HUES48 (cell line): Measurements from ENCODE around the gene TSSK2.
A peak's percentile ranks its signal among the peaks of the same experiment; 100 is the strongest.

Source experiments
- H3K27ac ChIP-seq: one replicate; pipeline ENCODE4 v1.7.0; 2013; ENCODE audit warnings: low read depth, low read length, inconsistent platforms
- H3K27me3 ChIP-seq: 2 replicates; pipeline ENCODE4 v1.6.1; 2013; ENCODE audit warnings: mild to moderate bottlenecking, low read length; ENCODE audit not compliant: control insufficient read depth, insufficient read depth
- H3K36me3 ChIP-seq: 2 replicates; pipeline ENCODE4 v1.6.1; 2013; ENCODE audit warnings: low read length; ENCODE audit not compliant: control insufficient read depth, insufficient read depth
- H3K4me1 ChIP-seq: 2 replicates; pipeline ENCODE4 v1.6.1; 2013; ENCODE audit warnings: mild to moderate bottlenecking, low read length; ENCODE audit not compliant: control insufficient read depth, insufficient read depth
- H3K4me3 ChIP-seq: 2 replicates; pipeline ENCODE4 v1.5.1; 2013; ENCODE audit warnings: mild to moderate bottlenecking, low read depth, low read length
- H3K9ac ChIP-seq: 2 replicates; pipeline ENCODE4 v1.6.1; 2013; ENCODE audit warnings: mild to moderate bottlenecking, low read depth, low read length, moderate library complexity
- H3K9me3 ChIP-seq: 2 replicates; pipeline ENCODE4 v1.6.1; 2013; ENCODE audit warnings: low read length; ENCODE audit not compliant: control insufficient read depth, insufficient read depth

TSSK2 gene

GRCh38 chr22:19174106-19175025 is 43.3 kb downstream of the TSSK2 start:
- H3K27ac ChIP-seq = peak overlapping the region; percentile 84
- H3K4me1 ChIP-seq = peaks cover 38% of the 10 kb centered on the region
- H3K9me3 ChIP-seq = no peaks in the 10 kb centered on the region
- H3K9ac ChIP-seq = 0 out of 2 replicates have a peak overlapping the region, but pooled peaks have one; percentile 34
- 0 out of 2 replicates have a peak overlapping the region, but pooled peaks have one; percentile 2 for H3K4me3 ChIP-seq
- peaks cover 33% of the 10 kb centered on the region for H3K36me3 ChIP-seq
- H3K27me3 ChIP-seq = peaks cover 16% of the 10 kb centered on the region

DNA sequence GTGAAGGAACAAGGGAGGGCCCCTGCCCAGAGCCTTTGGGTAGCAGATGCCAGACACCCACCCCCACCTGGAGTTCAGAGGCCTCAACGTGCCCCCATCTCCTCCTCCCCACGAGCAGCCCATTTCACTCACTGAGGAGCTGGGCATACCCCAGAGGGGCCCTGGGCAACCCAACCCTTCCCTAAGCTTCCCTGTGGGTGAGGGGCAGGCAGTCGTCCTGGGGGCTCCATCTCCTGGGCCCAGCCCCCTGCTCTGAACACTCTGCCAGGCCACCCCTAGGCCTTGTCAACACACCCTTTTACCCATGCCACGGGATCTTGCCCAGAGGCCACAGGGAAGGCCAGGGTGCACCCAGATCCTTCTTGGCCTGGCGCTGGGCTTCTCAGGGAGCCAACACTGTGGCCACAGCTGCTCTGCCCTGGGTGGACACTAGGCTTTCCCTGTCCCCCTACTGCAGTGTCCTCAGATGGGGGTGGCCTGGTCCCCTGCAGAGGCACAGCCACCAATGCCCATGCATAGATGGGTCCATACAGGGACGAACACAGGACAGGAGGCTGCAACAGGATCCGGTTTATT is 44.0 kb downstream of the TSSK2 start:
- Histone ChIP-seq H3K36me3 (peaks cover 33% of the 10 kb centered on the region), H3K9ac (0 out of 2 replicates have a peak overlapping the region, but pooled peaks have one; percentile 34), H3K27me3 (peaks cover 9% of the 10 kb centered on the region), H3K4me1 (peaks cover 33% of the 10 kb centered on the region), H3K4me3 (no peak overlapping the region), H3K9me3 (no peaks in the 10 kb centered on the region), H3K27ac (peak overlapping the region; percentile 84)

GRCh38 chr22:19175602-19176174 is 44.6 kb downstream of the TSSK2 start:
- Histone ChIP-seq H3K4me3 (no peak overlapping the region), H3K9me3 (no peaks in the 10 kb centered on the region), H3K27me3 (peaks cover 3% of the 10 kb centered on the region), H3K27ac (peak overlapping the region; percentile 51), H3K4me1 (peaks cover 32% of the 10 kb centered on the region), H3K9ac (no peak overlapping the region), H3K36me3 (peaks cover 33% of the 10 kb centered on the region)

DNA sequence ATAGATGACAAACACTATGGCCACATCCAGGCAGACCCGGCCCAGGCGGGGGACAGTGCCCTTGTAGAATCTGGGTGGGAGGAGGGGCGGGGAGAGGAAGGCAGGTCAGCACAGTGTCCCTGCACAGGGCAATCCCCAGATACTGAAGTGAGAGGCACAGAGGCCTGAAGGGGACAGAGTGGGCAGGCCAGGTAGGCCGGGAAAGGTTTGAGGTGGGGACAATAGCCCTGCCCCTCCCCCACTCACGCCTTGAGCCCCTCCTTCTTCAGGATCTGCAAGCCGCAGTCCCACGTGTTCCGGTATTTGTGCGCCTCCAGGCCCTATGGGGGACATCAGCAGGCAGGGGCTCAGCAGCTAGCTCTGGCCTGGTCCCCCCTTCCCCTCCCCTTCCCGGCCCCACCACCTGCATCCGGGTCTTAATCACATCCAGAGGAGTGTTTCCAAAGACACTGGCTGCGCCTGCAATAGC is 45.1 kb downstream of the TSSK2 start:
- Histone ChIP-seq H3K4me3 (no peak overlapping the region), H3K9me3 (no peaks in the 10 kb centered on the region), H3K9ac (no peak overlapping the region), H3K27ac (peak overlapping the region; percentile 51), H3K4me1 (peaks cover 29% of the 10 kb centered on the region), H3K36me3 (peaks cover 33% of the 10 kb centered on the region), H3K27me3 (no peaks in the 10 kb centered on the region)

GRCh38 chr22:19176732-19177131 is 45.6 kb downstream of the TSSK2 start:
- peaks cover 29% of the 10 kb centered on the region for H3K4me1 ChIP-seq
- H3K9me3 ChIP-seq = no peaks in the 10 kb centered on the region
- peaks cover 33% of the 10 kb centered on the region for H3K36me3 ChIP-seq
- no peaks in the 10 kb centered on the region for H3K27me3 ChIP-seq
- H3K9ac ChIP-seq = no peak overlapping the region
- H3K4me3 ChIP-seq = no peak overlapping the region
- no peak overlapping the region for H3K27ac ChIP-seq

GRCh38 chr22:19177164-19178064 is 46.3 kb downstream of the TSSK2 start:
- H3K36me3 ChIP-seq = peaks cover 33% of the 10 kb centered on the region
- peak overlapping the region; percentile 90 for H3K4me3 ChIP-seq
- H3K4me1 ChIP-seq = peaks cover 28% of the 10 kb centered on the region
- H3K27me3 ChIP-seq = no peaks in the 10 kb centered on the region
- H3K27ac ChIP-seq = peak overlapping the region; percentile 78
- H3K9ac ChIP-seq = peak overlapping the region; percentile 83; the same call in 1 of the 2 replicates
- no peaks in the 10 kb centered on the region for H3K9me3 ChIP-seq

DNA sequence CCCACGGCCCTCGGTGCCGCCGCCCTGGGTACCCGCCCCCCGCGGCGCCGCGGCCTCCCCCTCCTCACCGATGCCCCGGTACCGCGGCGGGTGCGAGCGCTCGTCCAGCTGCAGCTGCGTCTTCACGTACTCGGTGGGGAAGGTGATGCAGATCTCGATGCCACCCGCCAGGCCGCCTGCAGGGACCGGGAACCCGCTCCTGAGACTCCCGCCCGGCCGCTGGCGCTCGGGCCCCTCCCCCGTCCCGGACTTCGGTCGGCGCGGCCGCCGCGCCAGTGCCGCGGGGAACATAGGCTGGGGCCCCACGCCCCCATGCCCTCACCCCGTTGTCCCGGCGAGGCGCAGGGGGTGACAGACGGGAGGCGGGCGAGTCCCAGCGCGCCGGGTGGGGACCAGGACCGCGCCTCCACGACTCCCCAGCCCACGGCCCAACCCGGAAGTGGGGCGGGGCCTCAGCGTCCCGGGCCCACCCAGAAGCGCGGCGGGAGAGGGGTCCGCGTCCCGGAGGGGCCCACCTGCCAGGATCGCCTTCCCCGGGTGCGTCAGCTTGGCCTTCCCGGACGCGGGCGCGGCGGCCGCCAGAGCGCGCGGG is 47.1 kb downstream of the TSSK2 start:
- H3K4me1 ChIP-seq = peaks cover 20% of the 10 kb centered on the region
- H3K9ac ChIP-seq = peak overlapping the region; percentile 83
- peak overlapping the region; percentile 90 for H3K4me3 ChIP-seq
- peaks cover 30% of the 10 kb centered on the region for H3K36me3 ChIP-seq
- no peaks in the 10 kb centered on the region for H3K27me3 ChIP-seq
- no peaks in the 10 kb centered on the region for H3K9me3 ChIP-seq
- peak overlapping the region; percentile 78 for H3K27ac ChIP-seq

DNA sequence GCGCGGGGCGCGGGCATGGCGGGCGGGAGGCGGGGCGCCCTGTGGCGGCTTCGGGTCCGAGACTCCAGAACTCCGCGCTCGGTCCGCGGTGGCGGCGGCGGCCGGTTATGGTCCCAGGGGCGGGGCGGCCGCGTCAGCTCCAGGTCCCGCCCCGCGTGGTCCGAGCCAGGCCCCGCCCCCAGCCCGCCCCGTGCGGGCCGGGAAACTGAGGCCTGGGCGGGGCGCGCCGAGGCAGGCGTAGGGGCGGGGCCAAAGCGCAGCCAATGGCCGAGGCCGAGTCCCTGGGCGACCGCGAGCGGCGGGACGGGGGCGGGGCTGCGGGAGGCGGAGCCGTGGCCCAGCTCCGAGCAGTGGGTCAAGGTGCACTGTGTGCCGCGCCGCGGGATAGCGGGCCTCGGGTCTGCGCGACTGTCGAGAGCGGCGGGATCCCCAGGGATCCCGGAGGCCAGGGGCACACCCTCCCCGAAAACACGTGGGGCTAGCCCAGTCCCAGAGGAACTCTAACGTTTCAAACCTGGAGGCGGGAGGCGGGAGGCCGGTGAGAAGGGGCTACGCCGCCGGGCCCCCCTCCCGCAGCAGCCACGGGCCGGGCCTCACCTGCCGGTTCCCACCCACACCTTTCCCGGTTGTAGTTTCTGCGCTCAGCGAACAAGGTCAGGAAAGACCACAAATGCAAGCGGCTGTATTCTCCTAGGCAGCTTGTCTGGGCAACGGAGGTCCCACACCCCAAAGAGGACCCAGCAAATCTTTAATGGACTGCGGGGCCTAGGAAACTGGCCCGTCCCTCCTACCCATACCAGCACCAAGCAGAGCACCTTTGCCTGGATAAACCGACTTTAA is 47.8 kb downstream of the TSSK2 start, which contains the start of gene SLC25A1:
Gene SLC25A1 (minus strand): TSS at position 80 of the 840 bp plus-strand sequence. CDS start 63 bp downstream, at position 17.
- no peaks in the 10 kb centered on the region for H3K27me3 ChIP-seq
- peaks cover 24% of the 10 kb centered on the region for H3K36me3 ChIP-seq
- H3K9me3 ChIP-seq = no peaks in the 10 kb centered on the region
- H3K9ac ChIP-seq = peak within 1 kb of the TSS; percentile 83
- peak within 1 kb of the TSS; percentile 90 for H3K4me3 ChIP-seq
- peaks cover 18% of the 10 kb centered on the region for H3K4me1 ChIP-seq
- peak within 1 kb of the TSS; percentile 82 for H3K27ac ChIP-seq

DNA sequence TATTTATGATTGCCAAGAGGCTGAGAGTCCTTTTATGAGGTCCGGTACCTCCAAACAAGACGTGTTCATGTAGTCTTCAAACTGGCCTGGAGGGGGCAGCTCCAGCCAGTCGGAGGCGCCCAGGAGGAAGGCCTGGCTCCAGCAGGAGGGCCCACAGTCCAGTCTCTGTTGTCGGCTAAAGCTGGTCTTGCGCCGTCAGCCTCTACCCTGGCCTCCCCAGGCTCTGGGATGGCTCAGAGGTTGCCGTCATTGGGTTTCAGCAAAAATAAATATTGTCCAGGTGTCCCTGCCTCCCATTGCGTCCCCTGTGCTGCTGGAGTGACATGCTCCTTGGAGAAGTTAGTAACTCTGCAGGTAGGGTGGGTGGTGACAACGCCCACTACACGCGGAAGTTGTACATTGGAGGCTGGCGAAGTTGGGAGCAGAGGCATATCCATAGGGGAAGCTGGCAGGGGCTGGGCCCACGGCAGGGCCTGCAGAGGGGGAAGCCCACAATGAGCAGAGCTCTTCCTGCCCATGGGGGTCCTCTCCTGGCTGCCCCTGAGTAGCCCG is 48.5 kb downstream of the TSSK2 start:
- Histone ChIP-seq H3K27me3 (no peaks in the 10 kb centered on the region), H3K36me3 (peaks cover 17% of the 10 kb centered on the region), H3K9me3 (no peaks in the 10 kb centered on the region), H3K4me1 (peaks cover 11% of the 10 kb centered on the region), H3K4me3 (peak overlapping the region; percentile 90), H3K27ac (peak overlapping the region; percentile 82), H3K9ac (no peak overlapping the region)
